DMS153 (cell line): ENCODE results near the gene CPXM1.
"Not testable (repeated sequence)": the region's sequence is repeated elsewhere in the genome, so short reads cannot be mapped to it uniquely, and the experiment has no call there.

ENCODE experiments used
- DNase-seq: peaks from one replicate; lab custom pipeline; 2025; lab: John Stamatoyannopoulos, UW

The CPXM1 gene

DNA sequence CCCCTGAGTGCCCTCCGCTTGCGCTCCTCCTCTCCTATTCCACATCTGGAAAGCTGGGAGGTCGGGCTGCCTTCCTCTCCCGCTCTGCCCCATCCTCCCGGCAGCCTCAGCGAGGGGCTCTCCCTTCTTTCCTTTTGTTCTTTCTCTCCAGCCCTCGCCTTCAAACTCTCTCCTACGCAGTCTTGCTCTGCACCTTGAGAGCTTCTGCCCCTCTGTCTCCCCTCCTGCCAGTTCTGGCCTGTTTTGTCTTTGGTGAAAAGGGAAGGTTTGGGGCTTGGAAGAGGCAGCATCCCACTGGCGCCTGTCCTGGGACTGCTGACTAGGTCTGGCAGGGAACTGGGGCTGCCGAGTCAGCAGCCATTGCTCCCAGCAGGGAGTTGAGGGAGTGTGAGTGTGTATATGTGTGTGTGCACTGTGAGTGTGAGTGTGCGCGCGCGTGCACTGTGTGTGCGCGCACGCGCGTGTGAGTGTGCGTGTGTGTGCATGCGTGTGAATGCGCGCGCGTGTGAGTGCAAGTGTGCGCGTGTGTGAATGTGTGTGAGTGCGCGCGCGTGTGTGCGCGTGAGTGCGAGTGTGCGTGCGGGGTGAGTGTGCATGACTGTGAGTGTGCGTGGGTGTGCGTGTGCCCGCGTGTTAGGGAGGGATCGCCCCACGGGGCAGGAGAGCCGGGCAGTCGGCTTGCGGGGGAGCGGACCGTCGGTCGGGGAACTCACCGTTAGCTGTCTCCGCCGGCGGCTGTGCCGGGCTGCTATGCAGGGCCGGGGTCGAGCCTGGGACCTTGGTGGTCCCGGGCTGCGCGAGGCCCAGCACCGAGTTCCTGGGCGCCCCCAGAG lies 523 bp downstream of the CPXM1 start:
- DNase-seq: no peak

GRCh38 chr20:2799271-2799670 lies 1.2 kb downstream of the CPXM1 start:
- DNase-seq: no peak

DNA sequence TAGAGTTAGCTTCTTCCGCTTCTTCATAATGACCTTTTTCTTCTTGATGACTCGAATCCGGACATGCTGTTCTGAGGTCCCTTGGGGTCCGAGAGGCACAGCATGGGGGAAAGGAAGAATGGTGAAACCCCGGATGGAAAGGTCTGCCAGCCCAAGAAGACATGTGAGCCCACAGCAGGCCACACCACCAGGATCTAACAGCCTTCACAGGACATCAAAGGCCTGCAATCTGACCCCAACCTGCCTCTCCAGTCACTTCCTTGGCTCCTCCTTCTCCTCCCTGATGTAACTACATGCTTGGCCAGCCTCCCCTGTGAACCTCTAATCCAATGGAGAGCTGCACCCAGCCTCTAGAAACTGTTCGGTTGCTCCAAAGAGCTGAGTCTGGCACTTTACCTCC lies 1.6 kb downstream of the CPXM1 start:
- no peak for DNase-seq

DNA sequence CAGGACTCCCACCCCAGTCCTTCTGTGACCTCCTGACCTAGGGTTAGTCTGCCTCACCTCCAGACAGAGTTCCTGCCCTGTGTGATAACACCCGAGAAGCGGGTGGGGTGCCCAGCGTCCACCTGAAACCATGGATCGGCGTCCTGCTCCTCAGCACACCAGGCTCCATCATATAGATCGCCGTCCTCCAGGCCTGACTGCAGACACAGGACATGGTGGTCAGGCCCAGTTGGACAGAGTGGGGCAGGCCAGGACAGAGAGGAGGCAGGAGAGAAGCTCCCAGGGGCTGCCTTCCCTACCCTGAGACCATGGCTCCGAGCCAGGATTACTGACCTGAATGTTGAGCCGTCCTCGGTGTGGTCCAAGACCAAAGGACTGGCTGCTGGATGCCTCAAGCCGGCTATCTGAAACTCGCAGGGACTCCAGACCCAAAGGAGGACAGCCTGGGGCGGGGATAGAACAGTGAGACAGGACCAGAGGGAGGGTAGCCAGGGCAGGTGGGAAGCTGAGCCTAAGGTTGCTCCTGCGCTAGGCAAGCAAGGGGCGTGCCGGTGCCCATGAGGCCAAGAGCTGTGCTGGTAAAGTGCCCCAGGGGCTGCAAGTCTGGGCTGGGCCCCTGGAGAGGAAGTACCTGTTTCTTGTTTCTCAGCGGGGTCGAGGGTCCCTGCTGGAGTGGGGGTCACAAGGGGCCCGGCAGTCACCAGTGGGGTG lies 2.2 kb downstream of the CPXM1 start:
- no peak for DNase-seq

GRCh38 chr20:2797136-2797983 lies 3.1 kb downstream of the CPXM1 start:
- no peak for DNase-seq

DNA sequence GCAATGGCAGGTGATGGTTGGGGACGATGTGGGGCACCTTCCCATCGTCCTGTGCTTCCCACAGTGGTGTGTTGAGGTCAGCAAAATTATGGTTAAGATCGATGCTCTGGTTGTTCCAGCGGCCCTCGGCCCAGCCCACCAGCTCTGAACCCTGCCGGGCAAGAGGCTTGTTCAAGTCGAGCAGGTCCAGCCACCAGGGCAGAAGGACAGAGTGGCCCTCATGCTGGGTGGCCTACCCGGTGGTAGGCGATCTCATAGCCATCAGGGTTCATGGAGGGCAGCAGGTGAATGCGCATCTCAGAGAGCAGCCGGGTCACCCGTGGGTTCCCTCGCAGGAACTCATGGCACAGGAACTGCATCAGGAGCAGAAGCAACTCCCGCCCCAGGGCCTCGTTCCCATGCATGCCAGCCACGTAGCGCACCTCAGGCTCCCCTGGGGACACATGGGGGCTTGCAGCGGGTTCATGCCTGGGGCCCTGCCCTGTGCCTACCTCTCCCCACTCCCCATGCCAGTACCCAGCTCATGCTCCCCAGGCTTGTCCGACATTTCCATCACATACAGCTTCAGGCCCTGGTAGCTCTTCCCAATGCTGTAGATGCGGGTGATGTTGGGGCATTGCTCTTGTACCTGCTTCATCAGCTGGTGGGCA lies 4.3 kb downstream of the CPXM1 start:
- no peak for DNase-seq

DNA sequence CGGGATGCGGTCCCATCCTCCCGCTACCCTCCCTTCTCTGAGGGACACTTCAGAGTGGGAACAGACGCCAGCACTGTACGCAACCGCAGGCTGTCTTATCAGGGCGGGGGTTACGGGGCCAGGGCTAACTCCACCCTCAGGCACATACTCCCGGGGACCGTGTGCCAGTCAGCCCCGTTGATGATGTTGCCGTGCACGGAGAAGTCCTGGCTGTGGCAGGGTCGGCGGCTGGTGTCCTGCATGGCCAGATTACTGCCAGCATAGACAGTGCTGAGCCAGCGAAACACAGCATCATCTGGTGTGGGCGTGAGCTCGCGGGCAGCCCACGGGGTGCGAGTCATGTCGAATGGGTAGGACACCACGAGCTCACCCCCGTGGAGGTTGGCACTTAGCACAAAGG lies 5.0 kb downstream of the CPXM1 start:
- no peak for DNase-seq

DNA sequence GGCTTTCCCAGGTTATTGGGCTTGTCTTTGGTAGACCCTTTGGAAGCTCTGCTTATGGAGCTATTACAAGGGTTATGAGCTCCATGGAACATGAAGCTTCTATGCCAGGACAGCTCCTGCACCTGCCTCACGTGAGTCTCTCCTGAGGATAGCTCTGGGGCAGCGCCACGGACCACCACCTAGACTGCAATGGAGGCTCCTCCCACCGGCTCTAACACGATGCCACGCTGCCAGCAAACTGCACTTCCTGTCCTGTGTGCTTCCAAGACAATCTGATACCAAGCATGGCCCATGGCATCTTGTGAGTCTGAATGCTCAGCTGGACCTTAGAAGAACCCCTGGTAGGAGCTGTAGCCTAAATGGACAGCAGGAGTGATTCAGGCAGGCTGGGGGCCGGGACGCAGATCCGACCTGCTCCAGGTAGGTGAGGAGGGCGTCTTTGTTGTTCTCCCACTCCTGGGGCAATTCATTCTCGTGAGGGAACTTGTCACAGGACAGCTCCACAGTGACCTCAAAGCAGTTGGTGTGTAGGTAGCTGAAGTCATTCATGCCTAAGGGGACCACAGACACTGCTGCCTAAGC lies 5.5 kb downstream of the CPXM1 start:
- no peak for DNase-seq

DNA sequence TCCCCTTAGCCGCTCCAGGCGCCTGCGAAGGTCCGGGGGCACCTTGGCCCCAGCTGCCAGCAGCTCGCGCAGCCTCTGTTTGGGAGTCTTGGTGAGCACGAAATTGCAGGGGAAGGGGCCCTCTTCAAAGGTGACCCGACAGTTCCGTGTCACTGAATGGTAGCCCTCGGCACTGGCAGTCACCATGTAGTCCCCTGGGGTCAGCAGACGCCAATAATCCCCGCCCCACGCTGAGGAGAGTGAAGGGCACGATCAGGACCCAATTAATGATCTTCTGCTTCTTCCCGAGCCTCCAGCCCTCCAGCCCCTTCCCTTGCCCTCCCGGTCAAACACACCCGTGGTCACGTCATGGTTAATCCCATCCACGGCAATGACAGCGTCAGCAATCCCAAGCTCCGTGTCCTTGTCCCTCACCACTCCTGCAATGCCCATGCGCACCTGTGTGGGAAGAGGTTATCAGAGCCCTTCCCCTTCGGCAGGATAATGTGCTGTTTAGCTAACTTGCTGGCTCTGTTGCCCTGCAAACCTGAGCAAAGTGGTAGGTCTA lies 6.2 kb downstream of the CPXM1 start:
- DNase-seq: no peak

GRCh38 chr20:2793471-2793870 lies 7.0 kb downstream of the CPXM1 start:
- DNase-seq: no peak

GRCh38 chr20:2783908-2784566 lies 16.4 kb downstream of the CPXM1 start:
- no peak for DNase-seq

DNA sequence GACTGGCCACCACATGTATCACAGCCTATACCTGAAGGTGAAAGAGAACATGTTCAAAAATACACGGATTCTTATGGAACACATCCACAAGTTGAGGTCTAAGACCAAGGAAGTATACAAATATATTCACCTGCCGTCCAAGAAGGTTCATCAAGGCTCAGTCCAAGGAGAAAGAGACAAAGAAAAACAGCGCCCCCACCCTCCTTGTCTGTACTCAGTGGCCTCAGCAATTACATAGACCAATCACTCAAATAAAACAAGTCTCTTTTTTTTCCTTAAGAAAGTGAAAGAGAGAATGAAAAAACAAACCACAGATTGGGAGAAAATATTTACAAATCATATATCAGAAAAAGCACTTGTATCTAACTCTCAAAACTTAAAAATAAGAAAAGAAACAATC lies 19.5 kb downstream of the CPXM1 start:
- DNase-seq: no peak

DNA sequence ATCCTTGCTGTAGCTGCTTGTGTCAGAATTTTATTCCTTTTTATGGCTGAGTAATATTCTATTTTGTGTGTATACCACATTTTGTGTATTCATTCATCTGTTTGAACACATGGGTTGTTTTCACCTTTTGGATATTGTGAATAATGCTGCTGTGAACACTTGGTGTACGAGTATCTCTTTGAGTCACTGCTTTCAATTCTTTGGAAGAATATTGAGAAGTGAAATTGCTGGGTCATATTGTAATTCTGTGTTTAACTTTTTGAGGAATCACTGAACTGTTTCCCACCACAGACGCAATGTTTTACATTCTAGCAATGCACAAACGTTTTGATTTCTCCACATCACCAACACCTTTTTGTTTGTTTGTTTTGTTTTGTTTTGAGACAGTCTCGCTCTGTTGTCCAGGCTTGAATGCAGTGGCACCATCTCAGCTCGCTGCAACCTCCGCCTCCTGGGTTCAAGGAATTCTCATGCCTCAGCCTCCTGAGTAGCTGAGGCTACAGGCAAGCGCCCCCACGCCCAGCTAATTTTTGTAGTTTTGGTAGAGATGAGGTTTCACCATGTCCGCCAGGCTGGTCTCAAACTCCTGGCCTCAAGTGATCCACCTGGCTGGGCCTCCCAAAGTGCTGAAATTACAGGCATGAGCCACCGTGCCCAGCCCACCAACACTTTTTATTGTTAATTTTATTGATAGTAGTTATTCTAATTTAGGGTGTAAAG lies 21.7 kb downstream of the CPXM1 start:
- no peak for DNase-seq

GRCh38 chr20:2775139-2775538 lies 25.3 kb downstream of the CPXM1 start:
- DNase-seq: no peak

DNA sequence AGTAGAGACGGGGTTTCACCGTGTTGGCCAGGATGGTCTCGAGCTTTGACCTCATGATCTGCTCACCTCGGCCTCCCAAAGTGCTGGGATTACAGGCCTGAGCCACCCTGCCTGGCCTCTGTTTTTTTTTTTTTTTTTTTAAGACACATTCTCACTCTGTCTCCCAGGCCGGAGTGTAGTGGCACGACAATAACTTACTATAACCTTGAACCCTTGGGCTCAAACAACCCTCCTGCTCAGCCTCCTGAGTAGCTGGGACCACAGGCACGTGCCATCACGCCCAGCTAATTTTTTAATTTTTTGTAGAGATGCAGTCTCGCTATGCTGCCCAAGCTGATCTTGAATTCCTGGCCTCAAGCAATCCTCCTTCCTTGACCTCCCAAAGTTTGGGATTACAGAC lies 26.6 kb downstream of the CPXM1 start:
- no peak for DNase-seq

DNA sequence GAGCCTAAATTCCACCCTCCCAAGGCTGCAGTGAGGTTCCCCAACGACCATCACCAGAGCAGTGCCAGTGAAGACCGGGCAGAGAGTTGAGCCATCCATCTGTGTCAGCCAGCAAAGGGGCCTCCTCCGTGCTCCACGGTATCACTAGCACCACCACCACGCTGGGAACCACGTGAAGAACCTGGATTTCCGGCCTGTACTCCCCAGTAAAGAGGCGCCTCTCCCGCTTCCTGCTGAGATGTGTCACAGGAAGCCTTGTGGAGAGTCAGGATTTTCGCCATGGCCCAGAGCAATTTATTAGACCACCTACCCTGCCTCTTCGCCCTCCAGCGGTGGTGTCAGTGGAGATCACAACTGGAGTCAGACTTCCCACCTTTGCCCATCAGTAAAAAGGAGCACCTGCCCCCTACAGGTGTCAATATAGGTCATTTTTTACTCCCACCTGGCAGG lies 28.8 kb downstream of the CPXM1 start:
- DNase-seq: no peak

- DNase-seq: not testable (repeated sequence)
Observed at GRCh38 chr20:2770091-2770490, 30.3 kb downstream of the CPXM1 start.

DNA sequence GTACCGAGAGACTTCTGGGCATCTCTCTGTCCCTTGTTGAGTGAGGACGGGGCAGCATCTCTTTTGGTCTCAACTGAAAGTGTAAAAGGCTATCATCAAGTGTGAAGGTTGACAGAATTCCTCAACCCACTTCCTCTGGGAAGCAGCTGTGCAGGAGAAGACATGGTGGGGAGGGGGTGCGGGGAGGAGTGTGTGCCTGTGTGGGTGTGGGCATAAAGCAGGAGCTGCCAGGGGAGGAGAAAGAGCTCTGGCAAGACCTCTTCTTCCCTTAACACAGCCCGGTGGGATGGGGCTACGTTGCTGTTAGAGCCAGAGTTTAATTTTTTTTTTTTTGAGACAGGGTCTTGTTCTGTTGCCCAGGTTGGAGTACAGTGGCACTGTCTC lies 31.8 kb downstream of the CPXM1 start:
- no peak for DNase-seq

DNA sequence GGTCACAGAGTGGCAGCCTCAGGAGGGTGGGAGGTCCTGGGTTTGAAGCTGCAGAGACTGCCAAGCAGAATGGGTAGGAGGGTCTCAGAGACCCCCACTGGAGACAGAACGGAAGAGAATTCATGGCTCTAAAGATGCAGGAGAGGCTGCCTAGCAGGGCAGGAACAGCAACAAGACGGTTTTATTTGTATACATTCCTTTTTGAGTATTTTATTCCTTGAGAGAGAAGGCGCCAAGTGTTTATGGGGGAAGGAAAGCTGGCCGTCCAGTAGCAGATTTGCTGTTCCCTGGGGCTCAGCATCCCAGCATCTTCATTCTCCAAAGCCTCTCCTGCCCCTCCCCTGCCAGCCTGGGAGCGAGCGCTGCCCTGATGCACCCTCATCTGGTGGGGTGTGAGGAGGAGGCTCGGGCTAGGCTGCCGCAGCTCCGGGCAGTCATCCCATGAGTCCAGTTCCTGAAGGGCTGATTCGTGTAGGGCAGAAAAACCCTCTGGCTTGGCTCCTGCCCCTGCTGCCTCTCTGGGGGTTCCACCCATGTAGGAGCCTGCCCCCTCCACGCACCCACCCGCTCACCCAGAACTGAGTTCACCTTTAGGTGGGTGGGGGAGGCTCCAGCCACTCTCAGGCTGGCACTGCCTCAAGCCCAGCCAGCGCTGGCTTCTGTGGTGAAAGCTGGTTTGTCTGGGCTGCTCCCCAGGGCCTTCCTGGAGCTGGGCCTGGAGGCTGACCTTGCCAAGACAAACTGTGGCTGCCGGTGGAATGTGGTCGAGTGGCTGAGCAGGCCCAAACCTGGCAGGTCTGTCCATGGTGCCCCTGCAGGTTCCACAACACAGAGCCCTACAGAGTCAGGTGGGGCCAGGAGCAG lies 32.4 kb downstream of the CPXM1 start:
- DNase-seq: peak; percentile 8
